Activated naive CD4-positive, alpha-beta T cell treated with anti-CD3 and anti-CD28 coated beads for 36 hours (primary cell): ENCODE results near the gene AKIRIN2. TPM values are rescaled to one million over a fixed set of nuclear protein-coding genes. Genes with fewer than 3 reads are reported as not detected.
"Not testable (repeated sequence)": the region's sequence is repeated elsewhere in the genome, so short reads cannot be mapped to it uniquely, and the experiment has no call there.

Experiments used
- CTCF ChIA-PET: fragments of 350-600 bp; sonication (Branson Sonifier 250); formaldehyde crosslinking; loops from one replicate; lab custom pipeline; 2021; ENCODE audit warnings: antibody characterized with exemption; lab: Charles Lee
- DNase-seq: peaks from one replicate; pipeline ENCODE4 v3.0.0-alpha.2; 2020
- H3K27ac Mint-ChIP-seq: one replicate; pipeline ENCODE4 v1.8.0; 2021; ENCODE audit warnings: mild to moderate bottlenecking, mixed read lengths
- H3K27me3 Mint-ChIP-seq: one replicate; pipeline ENCODE4 v1.8.0; 2021; ENCODE audit warnings: low read depth, mixed read lengths
- H3K36me3 Mint-ChIP-seq: one replicate; pipeline ENCODE4 v1.8.0; 2021; ENCODE audit warnings: low read depth, mixed read lengths
- H3K4me1 Mint-ChIP-seq: one replicate; pipeline ENCODE4 v1.8.0; 2021; ENCODE audit warnings: low read depth, mixed read lengths
- H3K4me3 Mint-ChIP-seq: one replicate; pipeline ENCODE4 v1.8.0; 2021; ENCODE audit warnings: mild to moderate bottlenecking, moderate library complexity, mixed read lengths
- H3K9me3 Mint-ChIP-seq: one replicate; pipeline ENCODE4 v1.8.0; 2021; ENCODE audit warnings: mixed read lengths
- intact Hi-C: fragments of 100-400 bp; cut with micrococcal nuclease; formaldehyde crosslinking; loops from one replicate; pipeline ENCODE4 v1.15.1; 2023
- total RNA-seq, 2 experiments: library from RNA; stranded (reverse); gene quantifications; one replicate each; pipeline ENCODE4 v1.2.3, GENCODE V29; 2021

Gene AKIRIN2
- total RNA-seq, 2 experiments from 2014 or later = 47.6 to 49.8 TPM

- H3K9me3 Mint-ChIP-seq, H3K4me1 Mint-ChIP-seq, H3K27me3 Mint-ChIP-seq, DNase-seq, H3K27ac Mint-ChIP-seq, H3K36me3 Mint-ChIP-seq, H3K4me3 Mint-ChIP-seq, CTCF ChIA-PET, intact Hi-C loops: not testable (repeated sequence)
These were observed 10.7 kb upstream of the AKIRIN2 start for GRCh38 chr6:87712713-87713112.

DNA sequence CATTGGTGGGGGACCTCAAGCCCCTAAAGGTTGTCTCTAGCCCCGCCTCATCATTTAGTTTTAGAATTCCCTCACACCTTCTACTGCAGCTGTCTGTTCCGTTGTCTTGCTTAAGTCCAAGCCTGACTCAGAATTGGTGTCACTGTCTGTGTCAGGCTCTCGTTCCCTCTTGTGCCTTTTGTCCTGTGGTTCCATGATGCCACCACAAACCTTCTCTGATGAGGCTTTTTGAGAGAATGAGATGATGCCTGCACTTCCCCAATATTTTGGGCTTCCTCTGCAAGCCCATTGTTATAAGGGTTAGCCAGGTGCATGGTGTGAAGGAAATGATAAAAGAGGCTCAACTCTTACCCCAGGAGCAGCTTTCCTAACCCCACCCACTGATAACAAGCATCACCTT lies 8.1 kb upstream of the AKIRIN2 start:
- H3K4me3 Mint-ChIP-seq = no peak overlapping the region
- intact Hi-C loops = no loop called here
- no peaks in the 10 kb centered on the region for H3K9me3 Mint-ChIP-seq
- DNase-seq = no peak
- peaks cover 10% of the 10 kb centered on the region for H3K4me1 Mint-ChIP-seq
- CTCF ChIA-PET = no interaction called here
- H3K27ac Mint-ChIP-seq = no peak overlapping the region
- H3K27me3 Mint-ChIP-seq = no peaks in the 10 kb centered on the region
- no peaks in the 10 kb centered on the region for H3K36me3 Mint-ChIP-seq

DNA sequence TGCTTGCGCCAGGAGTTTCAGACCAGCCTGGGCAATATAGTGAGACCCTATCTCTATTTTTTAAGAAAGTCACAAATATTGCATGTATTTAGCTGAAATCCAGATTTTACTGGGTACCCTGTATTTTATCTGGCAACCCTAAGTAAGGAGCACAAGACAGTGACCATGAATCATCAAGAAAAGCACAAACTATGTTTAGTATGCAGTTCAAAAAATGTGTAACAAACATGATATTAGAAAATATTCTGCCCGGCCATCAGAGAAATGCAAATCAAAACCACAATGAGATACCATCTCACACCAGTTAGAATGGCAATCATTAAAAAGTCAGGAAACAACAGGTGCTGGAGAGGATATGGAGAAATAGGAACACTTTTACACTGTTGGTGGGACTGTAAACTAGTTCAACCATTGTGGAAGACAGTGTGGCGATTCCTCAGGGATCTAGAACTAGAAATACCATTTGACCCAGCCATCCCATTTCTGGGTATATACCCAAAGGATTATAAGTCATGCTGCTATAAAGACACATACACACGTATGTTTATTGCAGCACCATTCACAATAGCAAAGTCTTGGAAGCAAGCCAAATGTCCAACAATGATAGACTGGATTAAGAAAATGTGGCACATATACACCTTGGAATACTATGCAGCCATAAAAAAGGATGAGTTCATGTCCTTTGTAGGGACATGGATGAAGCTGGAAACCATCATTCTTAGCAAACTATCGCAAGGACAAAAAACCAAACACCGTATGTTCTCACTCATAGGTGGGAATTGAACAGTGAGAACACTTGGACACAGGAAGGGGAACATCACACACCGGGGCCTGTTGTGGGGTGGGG lies 6.8 kb upstream of the AKIRIN2 start:
- not testable (repeated sequence) for H3K4me1 Mint-ChIP-seq, H3K27me3 Mint-ChIP-seq

GRCh38 chr6:87706187-87706966 lies 4.3 kb upstream of the AKIRIN2 start:
- DNase-seq = no peak
- CTCF ChIA-PET = interaction anchor here (1.2 kb wide), 1 partner anchor 13 kb away, joined by 3 read pairs; no protein-coding TSS in a partner anchor
- H3K27me3 Mint-ChIP-seq = no peaks in the 10 kb centered on the region
- H3K36me3 Mint-ChIP-seq = no peaks in the 10 kb centered on the region
- H3K9me3 Mint-ChIP-seq = no peaks in the 10 kb centered on the region
- no peak overlapping the region for H3K4me3 Mint-ChIP-seq
- peaks cover 16% of the 10 kb centered on the region for H3K4me1 Mint-ChIP-seq
- no peak overlapping the region for H3K27ac Mint-ChIP-seq
- intact Hi-C loops = no loop called here

More for the DNA sequence above, 6.8 kb upstream of the AKIRIN2 start:
- H3K27ac Mint-ChIP-seq, H3K36me3 Mint-ChIP-seq, H3K4me3 Mint-ChIP-seq, DNase-seq, CTCF ChIA-PET, intact Hi-C loops, H3K9me3 Mint-ChIP-seq: not testable (repeated sequence)

GRCh38 chr6:87705070-87705691 lies 3.1 kb upstream of the AKIRIN2 start:
- no peak overlapping the region for H3K27ac Mint-ChIP-seq
- peaks cover 16% of the 10 kb centered on the region for H3K4me1 Mint-ChIP-seq
- peak; percentile 74 for DNase-seq
- CTCF ChIA-PET = interaction anchor here (1.2 kb wide), 1 partner anchor 14 kb away, joined by 3 read pairs; no protein-coding TSS in a partner anchor
- H3K27me3 Mint-ChIP-seq = no peaks in the 10 kb centered on the region
- no peaks in the 10 kb centered on the region for H3K9me3 Mint-ChIP-seq
- no peak overlapping the region for H3K4me3 Mint-ChIP-seq
- intact Hi-C loops = loop anchor here (1.0 kb wide), 1 partner anchor 33 kb away; no protein-coding TSS in a partner anchor
- peaks cover 8% of the 10 kb centered on the region for H3K36me3 Mint-ChIP-seq

DNA sequence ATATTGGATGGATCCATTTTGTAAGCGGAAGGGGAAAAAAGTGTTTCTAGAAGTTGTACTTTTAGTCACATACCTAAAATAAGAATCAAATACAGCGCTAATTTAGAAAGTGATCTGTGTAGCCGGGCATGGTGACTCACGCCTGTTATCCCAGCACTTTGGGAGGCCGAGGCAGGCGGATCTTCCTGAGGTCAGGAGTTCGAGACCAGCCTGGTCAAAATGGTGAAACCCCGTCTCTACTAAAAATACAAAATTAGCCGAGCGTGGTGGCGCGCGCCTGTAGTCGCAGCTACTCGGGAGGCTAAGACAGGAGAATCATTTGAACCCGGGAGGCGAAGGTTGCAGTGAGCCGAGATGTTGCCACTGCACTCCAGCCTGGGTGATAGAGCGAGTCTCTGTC lies 1.0 kb upstream of the AKIRIN2 start:
- Mint-ChIP-seq H3K4me1 (peaks cover 31% of the 10 kb centered on the region), H3K4me3 (peak overlapping the region; percentile 86), H3K36me3 (peaks cover 11% of the 10 kb centered on the region), H3K27ac (peak overlapping the region; percentile 89)
- intact Hi-C loops = loop anchor here (2.0 kb wide), 3 partner anchors 380 to 1378 kb away; partner anchors contain the start of genes PNRC1, RNGTT and SMIM8
- CTCF ChIA-PET = interaction anchor here (1.4 kb wide), 1 partner anchor 18 kb away, joined by 3 read pairs; no protein-coding TSS in a partner anchor
- not testable (repeated sequence) for H3K27me3 Mint-ChIP-seq, DNase-seq, H3K9me3 Mint-ChIP-seq

DNA sequence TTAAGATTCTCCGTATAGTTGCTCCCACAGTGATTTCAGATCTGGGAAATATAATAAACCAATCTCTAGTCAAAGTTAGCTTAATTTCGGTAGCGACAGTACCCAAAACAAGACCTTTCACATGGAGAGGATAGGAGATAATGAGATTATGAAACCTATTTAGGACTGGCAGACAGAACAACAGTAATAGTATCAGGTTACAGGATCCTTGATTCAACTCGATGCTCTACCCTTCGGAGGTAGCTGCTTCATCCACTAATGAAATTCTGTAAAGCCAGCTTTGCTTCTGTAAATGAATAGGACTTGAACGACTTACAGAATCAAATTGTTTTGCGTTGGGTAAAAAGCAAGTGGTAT lies 534 bp upstream of the AKIRIN2 start:
- no peak for DNase-seq
- H3K4me1 Mint-ChIP-seq = peaks cover 36% of the 10 kb centered on the region
- peaks cover 14% of the 10 kb centered on the region for H3K36me3 Mint-ChIP-seq
- H3K9me3 Mint-ChIP-seq = no peaks in the 10 kb centered on the region
- no peaks in the 10 kb centered on the region for H3K27me3 Mint-ChIP-seq
- intact Hi-C loops = loop anchor here (1.0 to 2.0 kb wide), 10 partner anchors 30 to 1378 kb away; partner anchors contain the start of genes ORC3, PNRC1, RNGTT and SLC35A1
- H3K4me3 Mint-ChIP-seq = peak overlapping the region; percentile 86
- H3K27ac Mint-ChIP-seq = peak overlapping the region; percentile 89
- CTCF ChIA-PET = interaction anchor here (1.4 kb wide), 1 partner anchor 17 kb away, joined by 3 read pairs; no protein-coding TSS in a partner anchor

GRCh38 chr6:87701344-87701675 lies 723 bp downstream of the AKIRIN2 start:
- no peaks in the 10 kb centered on the region for H3K27me3 Mint-ChIP-seq
- intact Hi-C loops = loop anchor here (2.0 kb wide), 2 partner anchors 19 to 57 kb away; no protein-coding TSS in a partner anchor

GRCh38 chr6:87700397-87701343 lies 1.4 kb downstream of the AKIRIN2 start:
- DNase-seq = peak; percentile 62
- CTCF ChIA-PET = interaction anchor here (0.6 to 0.7 kb wide), 2 partner anchors 34 to 1058 kb away, joined by 3 to 5 read pairs; no protein-coding TSS in a partner anchor
- Mint-ChIP-seq H3K27ac (peak overlapping the region; percentile 89), H3K27me3 (no peaks in the 10 kb centered on the region), H3K4me1 (peaks cover 52% of the 10 kb centered on the region), H3K36me3 (peaks cover 14% of the 10 kb centered on the region), H3K4me3 (peak overlapping the region; percentile 86), H3K9me3 (no peaks in the 10 kb centered on the region)
- intact Hi-C loops = loop anchor here (2.0 kb wide), 2 partner anchors 18 to 56 kb away; no protein-coding TSS in a partner anchor

More at GRCh38 chr6:87701344-87701675, 723 bp downstream of the AKIRIN2 start:
- no peak for DNase-seq
- H3K27ac Mint-ChIP-seq = peak overlapping the region; percentile 89
- H3K4me3 Mint-ChIP-seq = peak overlapping the region; percentile 86
- H3K36me3 Mint-ChIP-seq = peaks cover 14% of the 10 kb centered on the region
- CTCF ChIA-PET = no interaction called here
- peaks cover 45% of the 10 kb centered on the region for H3K4me1 Mint-ChIP-seq
- no peaks in the 10 kb centered on the region for H3K9me3 Mint-ChIP-seq

DNA sequence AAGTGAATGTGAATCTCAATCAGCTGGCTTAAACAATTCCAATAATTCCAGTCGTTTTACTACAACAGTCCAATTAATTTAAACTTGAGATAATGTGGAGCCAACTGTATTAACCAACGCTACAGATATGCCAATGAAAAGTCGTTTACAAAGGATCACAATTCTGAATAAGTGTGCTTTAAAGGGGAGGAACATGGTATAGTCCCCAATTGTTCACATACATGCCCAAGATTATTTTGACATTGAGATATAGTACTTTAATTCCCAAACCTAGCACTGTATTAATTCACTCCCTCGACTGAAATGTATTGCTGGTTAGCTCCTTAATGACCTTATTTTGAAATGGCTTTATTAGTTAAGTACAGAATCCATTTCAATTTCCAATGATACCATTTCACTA lies 2.5 kb downstream of the AKIRIN2 start:
- Mint-ChIP-seq H3K27ac (no peak overlapping the region), H3K4me1 (peaks cover 53% of the 10 kb centered on the region), H3K36me3 (peaks cover 14% of the 10 kb centered on the region), H3K27me3 (no peaks in the 10 kb centered on the region), H3K9me3 (no peaks in the 10 kb centered on the region), H3K4me3 (peak overlapping the region; percentile 86)
- CTCF ChIA-PET = interaction anchor here (0.6 to 1.0 kb wide), 4 partner anchors 20 to 1077 kb away, joined by 3 to 4 read pairs (median 3); no protein-coding TSS in a partner anchor
- intact Hi-C loops = no loop called here
- DNase-seq = no peak

GRCh38 chr6:87698547-87699006 lies 3.5 kb downstream of the AKIRIN2 start:
- no peak for DNase-seq
- H3K9me3 Mint-ChIP-seq = no peaks in the 10 kb centered on the region
- peak overlapping the region; percentile 70 for H3K27ac Mint-ChIP-seq
- peaks cover 15% of the 10 kb centered on the region for H3K36me3 Mint-ChIP-seq
- intact Hi-C loops = loop anchor here (1.0 kb wide), 2 partner anchors 34 to 45 kb away; no protein-coding TSS in a partner anchor
- CTCF ChIA-PET = interaction anchor here (0.6 to 1.0 kb wide), 4 partner anchors 19 to 1201 kb away, joined by 3 to 6 read pairs (median 3); no protein-coding TSS in a partner anchor
- peaks cover 63% of the 10 kb centered on the region for H3K4me1 Mint-ChIP-seq
- H3K4me3 Mint-ChIP-seq = peak overlapping the region; percentile 86
- no peaks in the 10 kb centered on the region for H3K27me3 Mint-ChIP-seq
